ENCODE data around the gene MCTP2. TPM values are rescaled to one million over a fixed set of nuclear protein-coding genes. Genes with fewer than 3 reads are reported as not detected.

MCTP2 gene
- total and polyA plus RNA-seq, 9 donors, result 0.33 to 1.7 (median 0.61) TPM

GRCh38 chr15:94346282-94346681 lies 114.9 kb downstream of the MCTP2 start:
- no peaks in the 10 kb centered on the region for H3K4me1 ChIP-seq (ENCODE audit: control insufficient read depth, insufficient read depth, low read length)
- DNase-seq, result no peak
- no peaks in the 10 kb centered on the region for H3K36me3 ChIP-seq (ENCODE audit: control insufficient read depth, insufficient read depth, low read length)
- no peaks in the 10 kb centered on the region for H3K27me3 ChIP-seq (ENCODE audit: control insufficient read depth, insufficient read depth, low read length)
- no peak overlapping the region for H3K27ac ChIP-seq (ENCODE audit: low read length)
- WGBS (ENCODE audit: insufficient coverage), result 40% methylated on average over 1 of the region's 4 CpGs
- H3K4me3 ChIP-seq (ENCODE audit: low read length), result no peak overlapping the region
- no peaks in the 10 kb centered on the region for H3K9me3 ChIP-seq (replicated peaks; ENCODE audit: control insufficient read depth, low read depth, low read length)

DNA sequence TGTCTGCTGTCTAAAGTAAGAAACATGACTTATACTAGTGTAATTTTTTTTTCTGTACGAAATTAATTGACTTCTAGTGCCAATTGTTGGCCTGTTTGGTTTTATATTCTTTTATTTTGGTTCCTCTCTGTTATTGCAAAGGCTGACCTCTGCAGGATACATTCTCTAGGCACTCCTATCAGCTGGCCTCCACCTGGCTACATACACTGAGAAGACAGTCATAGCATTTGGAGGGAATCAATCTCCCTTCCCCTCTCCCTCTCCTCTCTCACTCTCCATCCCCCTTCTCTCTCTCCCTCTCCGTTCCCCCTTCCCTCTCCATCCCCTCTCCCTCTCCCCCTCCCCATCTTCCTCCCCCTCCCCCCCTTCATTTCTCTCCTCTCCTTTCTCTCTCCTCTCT lies 116.7 kb downstream of the MCTP2 start:
- H3K36me3 ChIP-seq (ENCODE audit: control insufficient read depth, insufficient read depth, low read length), result no peaks in the 10 kb centered on the region
- WGBS (ENCODE audit: insufficient coverage), result no CpG with 5 or more reads among the region's 2 CpGs
- DNase-seq, result no peak
- peaks cover 6% of the 10 kb centered on the region for H3K27me3 ChIP-seq (ENCODE audit: control insufficient read depth, insufficient read depth, low read length)
- no peak overlapping the region for H3K27ac ChIP-seq (ENCODE audit: low read length)
- H3K9me3 ChIP-seq (replicated peaks; ENCODE audit: control insufficient read depth, low read depth, low read length), result no peaks in the 10 kb centered on the region
- H3K4me3 ChIP-seq (ENCODE audit: low read length), result no peak overlapping the region
- no peaks in the 10 kb centered on the region for H3K4me1 ChIP-seq (ENCODE audit: control insufficient read depth, insufficient read depth, low read length)

DNA sequence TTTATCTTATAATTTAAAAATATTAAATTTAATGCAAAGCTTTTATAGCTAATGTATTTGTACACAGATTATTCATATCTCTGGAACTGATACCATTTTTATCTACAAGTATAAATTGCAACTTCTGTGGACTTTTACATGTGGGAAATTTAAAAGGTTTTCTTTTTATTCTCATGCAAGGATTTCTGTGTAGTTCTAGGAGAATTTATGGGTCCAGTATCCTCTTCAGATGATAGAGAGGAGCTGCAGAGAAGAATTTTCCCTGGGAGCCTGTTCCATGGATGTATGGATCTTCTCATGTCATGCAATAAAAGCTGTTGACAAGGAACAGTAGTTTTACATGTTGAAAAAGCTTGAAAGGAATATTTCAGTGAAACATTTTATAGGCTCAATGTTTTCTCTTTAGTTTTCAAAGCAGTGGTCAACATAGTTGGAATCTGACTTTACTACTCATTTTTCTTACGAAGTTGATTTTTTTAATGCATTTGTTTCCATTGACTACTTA lies 119.7 kb downstream of the MCTP2 start:
- WGBS (ENCODE audit: insufficient coverage), result no CpG with 5 or more reads among the region's 1 CpG
- no peak overlapping the region for H3K4me3 ChIP-seq (ENCODE audit: low read length)
- no peaks in the 10 kb centered on the region for H3K36me3 ChIP-seq (ENCODE audit: control insufficient read depth, insufficient read depth, low read length)
- H3K27ac ChIP-seq (ENCODE audit: low read length), result no peak overlapping the region
- H3K9me3 ChIP-seq (replicated peaks; ENCODE audit: control insufficient read depth, low read depth, low read length), result no peaks in the 10 kb centered on the region
- peaks cover 8% of the 10 kb centered on the region for H3K27me3 ChIP-seq (ENCODE audit: control insufficient read depth, insufficient read depth, low read length)
- no peaks in the 10 kb centered on the region for H3K4me1 ChIP-seq (ENCODE audit: control insufficient read depth, insufficient read depth, low read length)
- DNase-seq, result no peak

- no peak overlapping the region for H3K4me3 ChIP-seq (ENCODE audit: low read length)
- H3K4me1 ChIP-seq (ENCODE audit: control insufficient read depth, insufficient read depth, low read length), result no peaks in the 10 kb centered on the region
- H3K27me3 ChIP-seq (ENCODE audit: control insufficient read depth, insufficient read depth, low read length), result peaks cover 8% of the 10 kb centered on the region
- 9% methylated on average over 3 of the region's 11 CpGs for WGBS (ENCODE audit: insufficient coverage)
- no peak overlapping the region for H3K27ac ChIP-seq (ENCODE audit: low read length)
- no peaks in the 10 kb centered on the region for H3K36me3 ChIP-seq (ENCODE audit: control insufficient read depth, insufficient read depth, low read length)
- H3K9me3 ChIP-seq (replicated peaks; ENCODE audit: control insufficient read depth, low read depth, low read length), result no peaks in the 10 kb centered on the region
- peak; percentile 69 for DNase-seq
These were observed 121.5 kb downstream of the MCTP2 start for GRCh38 chr15:94352636-94353487.

DNA sequence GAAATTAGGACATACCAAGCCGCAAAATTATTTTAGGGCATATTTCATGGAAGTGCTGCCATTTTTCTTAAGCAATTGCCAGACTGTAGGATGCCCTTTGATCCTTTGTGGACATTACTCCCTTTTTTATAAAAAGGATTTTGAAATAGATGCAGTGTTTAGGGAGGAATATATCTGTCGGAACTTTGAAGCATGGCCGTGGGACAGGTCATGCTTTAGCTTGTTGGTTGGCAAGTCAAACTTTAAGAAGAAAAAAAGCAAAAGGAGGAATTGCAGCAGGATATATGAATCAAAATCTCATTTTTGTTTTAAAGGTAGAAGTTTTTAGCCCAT lies 122.1 kb downstream of the MCTP2 start:
- no peak overlapping the region for H3K4me3 ChIP-seq (ENCODE audit: low read length)
- 36% methylated on average over 2 of the region's 3 CpGs for WGBS (ENCODE audit: insufficient coverage)
- H3K27me3 ChIP-seq (ENCODE audit: control insufficient read depth, insufficient read depth, low read length), result peaks cover 9% of the 10 kb centered on the region
- no peak overlapping the region for H3K27ac ChIP-seq (ENCODE audit: low read length)
- DNase-seq, result no peak
- no peaks in the 10 kb centered on the region for H3K4me1 ChIP-seq (ENCODE audit: control insufficient read depth, insufficient read depth, low read length)
- H3K9me3 ChIP-seq (replicated peaks; ENCODE audit: control insufficient read depth, low read depth, low read length), result no peaks in the 10 kb centered on the region
- no peaks in the 10 kb centered on the region for H3K36me3 ChIP-seq (ENCODE audit: control insufficient read depth, insufficient read depth, low read length)

DNA sequence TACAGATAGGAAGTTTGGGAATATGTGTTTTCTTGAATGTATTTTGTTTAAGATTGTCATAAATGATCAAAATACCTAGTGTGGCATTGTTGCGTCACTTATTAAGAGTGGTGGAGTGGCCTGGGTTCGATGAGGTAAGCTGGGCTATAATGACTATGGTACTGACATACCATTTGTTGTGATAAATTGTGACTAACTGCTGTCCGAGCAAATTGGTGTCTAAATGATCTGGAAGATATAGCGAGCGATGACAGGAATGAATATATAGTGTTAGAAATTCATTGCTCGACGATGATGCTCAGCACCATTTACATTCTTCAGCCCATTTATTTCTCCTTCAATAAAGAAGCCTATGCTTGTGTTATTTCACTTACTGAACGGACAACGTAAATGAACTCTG lies 123.3 kb downstream of the MCTP2 start:
- Histone ChIP-seq H3K27ac (ENCODE audit: low read length) (no peak overlapping the region), H3K27me3 (ENCODE audit: control insufficient read depth, insufficient read depth, low read length) (peaks cover 11% of the 10 kb centered on the region), H3K4me1 (ENCODE audit: control insufficient read depth, insufficient read depth, low read length) (no peaks in the 10 kb centered on the region), H3K4me3 (ENCODE audit: low read length) (no peak overlapping the region), H3K9me3 (replicated peaks; ENCODE audit: control insufficient read depth, low read depth, low read length) (no peaks in the 10 kb centered on the region), H3K36me3 (ENCODE audit: control insufficient read depth, insufficient read depth, low read length) (no peaks in the 10 kb centered on the region)
- 90% methylated on average over 2 of the region's 9 CpGs for WGBS (ENCODE audit: insufficient coverage)
- no peak for DNase-seq

DNA sequence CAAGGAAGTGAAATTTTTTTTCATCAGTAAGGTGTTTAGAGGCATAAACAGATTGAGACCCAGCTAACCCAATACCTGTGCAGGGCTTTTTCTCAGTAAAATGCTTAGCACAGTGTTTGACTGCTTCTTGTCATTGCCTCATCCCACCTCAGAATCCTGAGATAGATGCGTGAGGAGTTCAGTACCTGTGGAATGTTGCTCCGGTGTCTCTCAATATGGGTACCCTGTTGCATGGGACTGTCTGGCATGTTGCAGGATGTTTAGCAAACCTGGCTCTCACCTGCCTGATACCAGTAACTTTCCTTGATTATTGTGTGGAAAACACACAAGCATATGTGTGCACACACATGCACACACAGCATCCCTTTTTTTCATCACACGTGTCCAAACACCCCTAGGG lies 128.4 kb downstream of the MCTP2 start:
- Histone ChIP-seq H3K4me1 (ENCODE audit: control insufficient read depth, insufficient read depth, low read length) (no peaks in the 10 kb centered on the region), H3K36me3 (ENCODE audit: control insufficient read depth, insufficient read depth, low read length) (no peaks in the 10 kb centered on the region), H3K9me3 (replicated peaks; ENCODE audit: control insufficient read depth, low read depth, low read length) (no peaks in the 10 kb centered on the region), H3K4me3 (ENCODE audit: low read length) (no peak overlapping the region), H3K27ac (ENCODE audit: low read length) (no peak overlapping the region), H3K27me3 (ENCODE audit: control insufficient read depth, insufficient read depth, low read length) (peaks cover 7% of the 10 kb centered on the region)
- WGBS (ENCODE audit: insufficient coverage), result 58% methylated on average over 1 of the region's 3 CpGs
- no peak for DNase-seq

DNA sequence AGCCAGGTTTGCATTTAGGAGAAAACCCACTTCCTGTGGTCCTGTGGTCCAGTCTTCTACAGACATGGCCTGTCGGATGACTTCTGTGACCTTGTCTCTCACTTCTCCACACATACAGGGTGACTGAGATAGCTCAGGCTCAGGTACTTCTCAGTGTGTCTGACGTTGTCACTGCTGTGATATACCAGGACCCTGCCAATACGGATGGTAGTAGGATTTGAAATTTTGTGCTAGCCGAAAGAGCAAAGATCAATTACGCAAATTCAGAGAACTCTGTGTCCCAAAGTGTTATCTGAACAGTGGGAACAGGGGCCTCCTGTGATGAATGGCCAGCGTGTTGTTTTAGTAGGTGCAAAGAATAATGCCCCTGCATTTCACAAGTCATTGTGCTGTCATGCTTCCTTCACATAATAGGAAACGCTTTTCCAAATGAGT lies 128.9 kb downstream of the MCTP2 start:
- Histone ChIP-seq H3K27me3 (ENCODE audit: control insufficient read depth, insufficient read depth, low read length) (peaks cover 7% of the 10 kb centered on the region), H3K4me3 (ENCODE audit: low read length) (no peak overlapping the region), H3K36me3 (ENCODE audit: control insufficient read depth, insufficient read depth, low read length) (no peaks in the 10 kb centered on the region), H3K27ac (ENCODE audit: low read length) (no peak overlapping the region), H3K4me1 (ENCODE audit: control insufficient read depth, insufficient read depth, low read length) (no peaks in the 10 kb centered on the region), H3K9me3 (replicated peaks; ENCODE audit: control insufficient read depth, low read depth, low read length) (no peaks in the 10 kb centered on the region)
- no peak for DNase-seq
- 72% methylated on average over 4 of the region's 7 CpGs for WGBS (ENCODE audit: insufficient coverage)

DNA sequence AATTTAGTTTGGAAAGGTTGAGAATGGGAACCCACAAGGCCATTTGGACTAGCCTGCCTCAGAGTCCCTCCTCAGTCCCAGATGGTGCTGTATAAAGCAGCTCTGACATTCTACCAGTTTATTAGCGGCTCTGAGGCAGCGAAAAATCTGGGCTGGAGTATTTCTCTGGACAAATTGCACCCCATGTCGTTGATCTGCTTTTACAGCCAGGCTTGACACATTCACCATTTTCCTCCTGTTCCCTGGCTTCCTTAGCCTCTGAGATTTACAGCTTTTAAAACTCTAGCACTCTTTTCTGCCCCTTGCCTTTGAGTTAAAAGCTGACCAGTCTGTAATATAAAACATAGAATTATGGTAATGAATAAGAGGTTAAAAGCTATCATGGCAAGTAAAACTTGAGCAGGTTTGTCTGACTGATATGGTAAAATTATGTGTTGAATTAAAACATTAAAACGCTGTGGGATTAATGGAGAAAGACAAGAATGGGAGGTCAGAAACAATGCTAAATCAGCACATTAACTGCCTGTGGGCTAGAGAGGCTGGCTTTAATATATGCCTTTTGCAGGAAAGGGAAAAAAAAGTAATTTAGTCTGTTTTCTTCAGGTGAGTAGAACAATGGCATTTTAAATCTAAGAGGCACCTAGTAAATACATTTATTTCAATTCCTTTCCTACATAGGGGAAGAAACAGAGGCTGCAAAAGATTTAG lies 131.2 kb downstream of the MCTP2 start:
- DNase-seq, result no peak
- Histone ChIP-seq H3K4me1 (ENCODE audit: control insufficient read depth, insufficient read depth, low read length) (no peaks in the 10 kb centered on the region), H3K27me3 (ENCODE audit: control insufficient read depth, insufficient read depth, low read length) (peaks cover 11% of the 10 kb centered on the region), H3K27ac (ENCODE audit: low read length) (no peak overlapping the region), H3K36me3 (ENCODE audit: control insufficient read depth, insufficient read depth, low read length) (no peaks in the 10 kb centered on the region), H3K9me3 (replicated peaks; ENCODE audit: control insufficient read depth, low read depth, low read length) (no peaks in the 10 kb centered on the region), H3K4me3 (ENCODE audit: low read length) (no peak overlapping the region)
- WGBS (ENCODE audit: insufficient coverage), result 42% methylated on average over 4 of the region's 4 CpGs

- H3K27ac ChIP-seq (ENCODE audit: low read length), result no peak overlapping the region
- H3K27me3 ChIP-seq (ENCODE audit: control insufficient read depth, insufficient read depth, low read length), result peaks cover 12% of the 10 kb centered on the region
- no peak overlapping the region for H3K4me3 ChIP-seq (ENCODE audit: low read length)
- no peaks in the 10 kb centered on the region for H3K9me3 ChIP-seq (replicated peaks; ENCODE audit: control insufficient read depth, low read depth, low read length)
- H3K4me1 ChIP-seq (ENCODE audit: control insufficient read depth, insufficient read depth, low read length), result no peaks in the 10 kb centered on the region
- WGBS (ENCODE audit: insufficient coverage), result 74% methylated on average over 3 of the region's 4 CpGs
- DNase-seq, result no peak
- H3K36me3 ChIP-seq (ENCODE audit: control insufficient read depth, insufficient read depth, low read length), result no peaks in the 10 kb centered on the region
These were observed 132.0 kb downstream of the MCTP2 start for GRCh38 chr15:94363382-94363781.

Data from muscle of leg (tissue), 11 donors.